ENCODE results near the gene ARHGAP27. TPM values are rescaled to one million over a fixed set of nuclear protein-coding genes. Genes with fewer than 3 reads are reported as not detected.
A peak's percentile ranks its signal among the peaks of the same experiment; 100 is the strongest.
"Not testable (repeated sequence)": the region's sequence is repeated elsewhere in the genome, so short reads cannot be mapped to it uniquely, and the experiment has no call there.

The ARHGAP27 gene
- total RNA-seq, 1 donor from 2014 or later = 71.0 TPM

DNA sequence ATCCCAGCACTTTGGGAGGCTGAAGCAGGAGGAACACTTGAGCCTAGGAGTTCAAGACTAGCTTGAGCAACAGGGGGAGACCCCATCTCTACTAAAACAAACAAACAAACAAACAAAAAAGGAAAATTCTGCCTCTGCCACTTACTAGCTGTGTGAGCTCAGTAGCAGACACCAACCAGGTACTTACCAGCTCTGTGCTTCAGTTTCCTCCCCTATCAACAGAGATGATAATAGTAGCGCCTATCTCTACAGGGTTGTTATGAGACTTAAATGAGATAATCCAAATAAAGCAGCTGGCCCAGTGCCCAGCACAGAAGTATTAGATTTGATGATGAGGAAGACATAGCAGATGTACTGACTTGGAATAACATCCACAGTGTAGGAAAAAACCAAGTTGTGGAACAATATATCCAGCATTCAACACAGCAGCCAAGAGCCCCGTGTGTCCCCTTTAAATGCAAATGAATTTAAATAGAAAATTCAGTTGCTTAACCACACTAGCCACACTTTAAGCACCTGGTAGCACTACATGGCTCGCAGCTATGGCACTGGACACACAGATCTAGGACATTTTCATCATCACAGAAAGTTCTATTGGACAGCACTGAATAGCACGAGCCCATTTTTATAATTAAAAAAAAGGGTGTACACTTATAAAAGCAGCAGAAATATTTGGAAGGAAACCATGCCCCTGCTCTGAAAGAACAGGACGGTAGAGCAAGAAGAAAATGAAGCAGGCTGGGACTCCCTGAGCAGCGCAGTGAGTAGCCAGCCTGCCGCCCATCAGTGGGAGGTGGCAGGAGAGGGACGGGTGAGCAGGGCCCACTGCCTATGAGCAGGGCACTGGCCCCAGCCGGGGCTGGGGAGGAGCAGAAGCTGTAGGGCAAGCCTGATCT is 19.9 kb upstream of the ARHGAP27 start:
- H3K9me3 ChIP-seq; ATAC-seq; DNase-seq; H3K4me3 ChIP-seq; H3K27me3 ChIP-seq (ENCODE audit: low read depth); intact Hi-C loops (cut with DNase I); H3K4me1 ChIP-seq; H3K27ac ChIP-seq: not testable (repeated sequence)
- peaks cover 42% of the 10 kb centered on the region for H3K36me3 ChIP-seq

DNA sequence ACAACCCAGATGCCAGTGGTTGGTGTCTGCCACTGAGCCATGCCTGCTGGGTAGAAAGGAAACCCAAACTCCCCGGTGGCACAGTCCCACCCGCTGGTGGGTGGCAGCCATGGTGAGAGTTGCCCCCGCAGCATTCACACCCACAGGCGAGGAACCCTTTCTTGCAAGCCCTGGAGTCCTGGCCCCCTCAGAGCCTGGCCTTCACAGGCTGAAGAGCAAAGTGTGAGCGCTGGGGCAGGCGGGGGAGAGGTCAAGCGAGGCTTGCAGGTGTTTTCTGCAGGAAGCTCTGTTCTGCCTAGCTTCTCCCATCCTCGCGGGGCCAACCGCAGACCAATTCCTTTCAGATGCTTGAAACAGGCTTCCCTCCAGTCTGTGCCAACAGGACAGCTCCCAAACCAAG is 19.0 kb upstream of the ARHGAP27 start:
- H3K27me3 ChIP-seq (ENCODE audit: low read depth); ATAC-seq; H3K9me3 ChIP-seq; DNase-seq; H3K27ac ChIP-seq; H3K4me3 ChIP-seq; intact Hi-C loops (cut with DNase I): not testable (repeated sequence)
- H3K4me1 ChIP-seq = peaks cover 12% of the 10 kb centered on the region
- peaks cover 33% of the 10 kb centered on the region for H3K36me3 ChIP-seq

DNA sequence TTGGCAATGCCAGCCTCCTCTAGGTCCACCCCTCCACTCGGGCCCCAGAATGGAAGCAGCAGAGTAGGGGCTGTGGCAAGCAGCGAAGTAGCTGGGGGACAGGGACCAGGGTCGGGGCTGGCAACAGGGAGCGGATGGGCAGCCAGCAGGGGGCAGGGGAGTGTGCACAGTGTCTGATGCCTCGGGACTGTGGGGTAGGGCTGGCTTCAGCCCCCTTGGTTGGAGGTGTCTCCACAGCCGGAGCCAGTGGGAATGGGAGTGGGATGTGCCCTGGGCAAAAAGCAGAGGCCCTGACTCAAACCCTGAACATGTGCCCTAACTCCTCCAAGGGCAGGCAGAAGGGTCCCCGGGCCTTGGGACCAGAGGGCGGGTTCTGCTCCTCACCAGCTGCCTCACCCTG is 18.5 kb upstream of the ARHGAP27 start:
- H3K4me3 ChIP-seq = no peak overlapping the region
- intact Hi-C loops (cut with DNase I) = no loop called here
- peaks cover 28% of the 10 kb centered on the region for H3K36me3 ChIP-seq

GRCh38 chr17:45449708-45450329 is 17.1 kb upstream of the ARHGAP27 start:
- peaks cover 32% of the 10 kb centered on the region for H3K36me3 ChIP-seq
- H3K4me3 ChIP-seq; H3K27ac ChIP-seq; H3K9me3 ChIP-seq; ATAC-seq; intact Hi-C loops (cut with DNase I); DNase-seq; H3K27me3 ChIP-seq (ENCODE audit: low read depth): not testable (repeated sequence)
- peaks cover 29% of the 10 kb centered on the region for H3K4me1 ChIP-seq

More for the DNA sequence above, 18.5 kb upstream of the ARHGAP27 start:
- Histone ChIP-seq H3K27me3 (ENCODE audit: low read depth) (no peaks in the 10 kb centered on the region), H3K4me1 (peaks cover 17% of the 10 kb centered on the region), H3K27ac (no peak overlapping the region), H3K9me3 (no peaks in the 10 kb centered on the region)
- ATAC-seq = no peak
- DNase-seq = no peak
- no peak for TF ChIP-seq CTCF (IDR thresholded peaks at IDR 0.05)

- H3K9me3 ChIP-seq; H3K27ac ChIP-seq; H3K4me3 ChIP-seq; DNase-seq; ATAC-seq; H3K27me3 ChIP-seq (ENCODE audit: low read depth); intact Hi-C loops (cut with DNase I): not testable (repeated sequence)
- H3K4me1 ChIP-seq = peaks cover 29% of the 10 kb centered on the region
- H3K36me3 ChIP-seq = peaks cover 30% of the 10 kb centered on the region
Observed at GRCh38 chr17:45449260-45449659, 16.6 kb upstream of the ARHGAP27 start.

DNA sequence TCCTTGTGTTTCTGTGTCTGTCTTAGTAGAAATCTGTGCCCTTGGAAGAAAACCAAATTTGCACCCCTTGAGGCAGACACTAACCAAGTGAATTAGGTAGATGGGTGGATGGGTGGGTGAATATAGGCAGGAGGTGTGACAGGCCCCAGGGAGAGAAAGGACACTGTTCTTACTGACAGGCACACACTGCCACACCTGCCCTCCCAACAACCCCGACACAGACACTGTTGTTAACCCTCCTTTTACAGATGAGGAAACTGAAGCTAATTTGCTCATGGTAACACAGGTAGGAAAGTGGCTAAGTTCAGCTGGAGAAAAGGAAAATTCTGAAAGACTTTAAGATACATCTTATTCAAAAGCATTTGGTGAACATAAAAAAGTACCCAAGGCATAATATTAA is 15.8 kb upstream of the ARHGAP27 start:
- H3K27me3 ChIP-seq (ENCODE audit: low read depth); H3K9me3 ChIP-seq; H3K4me3 ChIP-seq; intact Hi-C loops (cut with DNase I); DNase-seq; ATAC-seq: not testable (repeated sequence)
- Histone ChIP-seq H3K27ac (peak overlapping the region; percentile 78), H3K36me3 (peaks cover 25% of the 10 kb centered on the region), H3K4me1 (peaks cover 29% of the 10 kb centered on the region)

GRCh38 chr17:45448066-45448465 is 15.4 kb upstream of the ARHGAP27 start:
- H3K27ac ChIP-seq = peak overlapping the region; percentile 78
- H3K4me3 ChIP-seq; H3K27me3 ChIP-seq (ENCODE audit: low read depth); H3K9me3 ChIP-seq; DNase-seq; intact Hi-C loops (cut with DNase I): not testable (repeated sequence)
- ATAC-seq = peak; percentile 42 to 61
- peaks cover 29% of the 10 kb centered on the region for H3K4me1 ChIP-seq
- peaks cover 25% of the 10 kb centered on the region for H3K36me3 ChIP-seq

- DNase-seq; H3K27me3 ChIP-seq (ENCODE audit: low read depth); H3K4me3 ChIP-seq; intact Hi-C loops (cut with DNase I); H3K9me3 ChIP-seq: not testable (repeated sequence)
- Histone ChIP-seq H3K36me3 (peaks cover 22% of the 10 kb centered on the region), H3K4me1 (peaks cover 29% of the 10 kb centered on the region), H3K27ac (peak overlapping the region; percentile 78)
- ATAC-seq = peak; percentile 40 to 55
Observed at GRCh38 chr17:45447650-45448049, 15.0 kb upstream of the ARHGAP27 start.

DNA sequence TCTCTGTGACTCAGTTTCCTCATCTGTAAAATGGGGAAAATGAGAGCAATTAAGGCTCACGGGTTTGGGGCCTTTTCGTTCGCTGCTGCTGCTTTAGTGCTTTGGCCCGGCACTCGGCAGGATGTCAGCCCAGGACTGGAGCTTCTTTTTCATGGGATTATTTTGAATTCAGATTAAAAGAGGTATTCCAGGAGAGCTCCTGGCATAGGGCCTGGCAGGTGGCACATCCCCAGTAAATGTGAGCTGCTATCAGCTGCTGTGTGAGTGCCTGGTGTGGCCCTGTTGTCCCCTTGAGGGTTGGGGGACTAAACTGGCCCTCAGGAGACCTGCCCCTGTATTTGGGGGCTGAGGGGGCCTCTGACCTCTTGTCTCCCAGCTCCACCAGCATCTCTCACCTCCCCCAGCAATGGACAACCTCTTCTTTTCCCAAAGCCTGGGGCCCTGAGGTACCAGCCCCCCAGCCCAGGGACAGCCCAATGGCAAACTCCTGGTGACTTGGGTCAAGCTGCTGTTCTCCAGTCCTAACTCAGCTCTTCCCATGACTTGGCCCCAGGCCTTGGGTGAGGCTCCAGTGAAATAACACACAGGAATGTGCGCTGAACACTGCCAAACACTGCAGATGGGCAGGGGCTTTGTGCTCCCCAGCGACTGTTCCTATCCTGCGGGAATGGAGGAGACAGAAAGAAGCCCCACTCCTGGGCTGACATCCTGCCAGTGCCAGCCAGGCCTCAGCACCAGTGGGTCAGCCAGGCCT is 14.4 kb upstream of the ARHGAP27 start:
- H3K4me3 ChIP-seq; H3K9me3 ChIP-seq; DNase-seq; H3K27me3 ChIP-seq (ENCODE audit: low read depth); intact Hi-C loops (cut with DNase I): not testable (repeated sequence)
- peak; percentile 60 to 74 for ATAC-seq
- H3K4me1 ChIP-seq = peaks cover 29% of the 10 kb centered on the region
- H3K36me3 ChIP-seq = peaks cover 22% of the 10 kb centered on the region
- peak overlapping the region; percentile 78 for H3K27ac ChIP-seq

DNA sequence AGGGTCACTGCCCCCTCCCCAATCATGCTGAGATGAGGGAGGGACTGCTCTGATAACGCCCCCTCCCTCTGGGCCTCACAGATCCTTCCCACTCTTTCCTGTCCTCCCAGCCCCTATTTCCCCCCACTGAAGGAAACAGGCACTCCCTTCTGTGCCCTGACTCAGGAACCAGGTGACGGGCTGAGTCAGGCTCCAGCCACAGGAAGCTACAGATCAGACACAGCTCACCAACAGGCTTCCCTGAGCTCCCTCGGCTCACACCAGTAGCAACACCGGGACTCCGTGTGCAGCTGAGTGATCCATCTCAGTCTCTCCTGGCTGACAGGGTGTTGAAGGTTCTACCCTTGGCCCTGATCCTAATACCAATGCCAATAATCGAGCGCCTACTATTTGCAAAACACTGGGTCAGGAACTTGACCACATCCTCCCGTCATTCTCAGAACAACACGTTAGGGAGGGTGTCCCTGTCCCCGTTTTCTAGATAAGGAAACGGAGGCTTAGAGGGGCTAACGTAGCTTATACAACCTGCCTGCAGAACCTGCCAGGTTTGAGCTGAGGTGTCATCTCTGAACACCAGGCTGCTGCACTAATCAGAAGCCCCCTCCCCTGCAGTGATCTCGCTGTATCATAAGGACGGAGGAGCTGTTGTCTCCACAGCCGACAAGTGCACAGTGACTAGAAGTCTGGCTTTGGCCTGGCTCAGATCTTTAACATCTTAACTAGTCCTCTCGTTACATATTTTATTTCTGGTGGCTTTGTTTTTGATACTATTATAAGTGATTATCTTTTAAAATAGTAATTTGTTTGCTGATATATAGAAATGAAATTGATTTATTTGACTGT is 13.5 kb upstream of the ARHGAP27 start:
- H3K9me3 ChIP-seq; intact Hi-C loops (cut with DNase I); H3K4me3 ChIP-seq; DNase-seq; H3K27me3 ChIP-seq (ENCODE audit: low read depth): not testable (repeated sequence)
- Histone ChIP-seq H3K27ac (peak overlapping the region; percentile 65), H3K36me3 (peaks cover 22% of the 10 kb centered on the region), H3K4me1 (peaks cover 29% of the 10 kb centered on the region)
- ATAC-seq = peak; percentile 62 to 72

GRCh38 chr17:45444856-45445820 is 12.5 kb upstream of the ARHGAP27 start:
- intact Hi-C loops (cut with DNase I); H3K4me3 ChIP-seq; H3K27ac ChIP-seq; H3K9me3 ChIP-seq; H3K27me3 ChIP-seq (ENCODE audit: low read depth); DNase-seq; ATAC-seq: not testable (repeated sequence)
- H3K36me3 ChIP-seq = peaks cover 22% of the 10 kb centered on the region
- peaks cover 35% of the 10 kb centered on the region for H3K4me1 ChIP-seq

All from lower lobe of right lung (tissue), 2 donors.